KG1 (cell line): ENCODE data around the gene GRAP.

Experiments
- DNase-seq: peaks from one replicate; lab custom pipeline; 2025; lab: John Stamatoyannopoulos, UW

Gene GRAP

GRCh38 chr17:18984273-18985114 lies 62.3 kb downstream of the GRAP start:
- DNase-seq, result no peak

- no peak for DNase-seq
These were observed 64.9 kb downstream of the GRAP start for GRCh38 chr17:18981642-18982424.

GRCh38 chr17:18981335-18981641 lies 65.5 kb downstream of the GRAP start:
- no peak for DNase-seq

- DNase-seq, result no peak
These were observed 65.9 kb downstream of the GRAP start for GRCh38 chr17:18980682-18981334.

GRCh38 chr17:18978655-18979054 lies 68.1 kb downstream of the GRAP start:
- DNase-seq, result no peak

GRCh38 chr17:18978050-18978449 lies 68.7 kb downstream of the GRAP start:
- no peak for DNase-seq

GRCh38 chr17:18977646-18978045 lies 69.1 kb downstream of the GRAP start:
- DNase-seq, result no peak

- no peak for DNase-seq
These were observed 69.7 kb downstream of the GRAP start for GRCh38 chr17:18977021-18977420.

- DNase-seq, result no peak
These were observed 70.6 kb downstream of the GRAP start for GRCh38 chr17:18976201-18976600.

- DNase-seq, result no peak
These were observed 71.2 kb downstream of the GRAP start for GRCh38 chr17:18975597-18975996.

GRCh38 chr17:18974407-18975149 lies 72.2 kb downstream of the GRAP start:
- no peak for DNase-seq

GRCh38 chr17:18971801-18972200 lies 75.0 kb downstream of the GRAP start:
- no peak for DNase-seq
